IPS-NIHi7 (cell line): ENCODE data around the gene PCDHA11.
"Not testable (repeated sequence)": the region's sequence is repeated elsewhere in the genome, so short reads cannot be mapped to it uniquely, and the experiment has no call there.

Experiments
- DNase-seq: peaks from one replicate; pipeline ENCODE4 v3.0.0; 2012; ENCODE audit warnings: mixed read lengths; ENCODE audit errors: extremely low spot score

PCDHA11 gene

DNA sequence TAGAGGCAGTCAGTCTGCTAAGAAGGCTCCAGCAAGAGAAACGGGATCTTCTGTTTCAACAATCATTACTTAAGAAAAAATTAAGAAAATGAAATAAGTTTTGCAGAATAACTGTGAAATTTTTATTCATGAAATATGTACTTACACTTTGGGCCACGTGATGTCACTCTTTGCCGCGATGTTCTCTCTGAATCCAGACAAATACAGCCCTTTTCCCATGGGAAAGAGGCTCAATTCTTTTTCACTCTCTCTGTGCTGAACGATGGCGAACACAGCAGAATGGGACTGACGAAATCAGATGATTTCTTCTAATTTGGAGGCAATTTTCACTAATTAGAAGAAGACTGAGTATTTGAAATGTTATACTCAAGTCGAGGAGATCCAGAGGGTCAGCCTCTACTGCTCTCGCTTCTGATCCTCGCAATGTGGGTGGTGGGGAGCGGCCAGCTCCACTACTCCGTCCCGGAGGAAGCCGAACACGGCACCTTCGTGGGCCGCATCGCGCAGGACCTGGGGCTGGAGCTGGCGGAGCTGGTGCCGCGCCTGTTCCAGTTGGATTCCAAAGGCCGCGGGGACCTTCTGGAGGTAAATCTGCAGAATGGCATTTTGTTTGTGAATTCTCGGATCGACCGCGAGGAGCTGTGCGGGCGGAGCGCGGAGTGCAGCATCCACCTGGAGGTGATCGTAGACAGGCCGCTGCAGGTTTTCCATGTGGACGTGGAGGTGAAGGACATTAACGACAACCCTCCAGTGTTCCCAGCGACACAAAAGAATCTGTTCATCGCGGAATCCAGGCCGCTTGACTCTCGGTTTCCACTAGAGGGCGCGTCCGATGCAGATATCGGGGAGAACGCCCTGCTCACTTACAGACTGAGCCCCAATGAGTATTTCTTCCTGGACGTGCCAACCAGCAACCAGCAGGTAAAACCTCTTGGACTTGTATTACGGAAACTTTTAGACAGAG is 20.3 kb upstream of the PCDHA11 start, which contains the start of gene PCDHA9:
Gene PCDHA9 (plus strand): TSS at position 244 of the 964 bp plus-strand sequence. CDS start 114 bp downstream, at position 358.
- DNase-seq, result not testable (repeated sequence)

DNA sequence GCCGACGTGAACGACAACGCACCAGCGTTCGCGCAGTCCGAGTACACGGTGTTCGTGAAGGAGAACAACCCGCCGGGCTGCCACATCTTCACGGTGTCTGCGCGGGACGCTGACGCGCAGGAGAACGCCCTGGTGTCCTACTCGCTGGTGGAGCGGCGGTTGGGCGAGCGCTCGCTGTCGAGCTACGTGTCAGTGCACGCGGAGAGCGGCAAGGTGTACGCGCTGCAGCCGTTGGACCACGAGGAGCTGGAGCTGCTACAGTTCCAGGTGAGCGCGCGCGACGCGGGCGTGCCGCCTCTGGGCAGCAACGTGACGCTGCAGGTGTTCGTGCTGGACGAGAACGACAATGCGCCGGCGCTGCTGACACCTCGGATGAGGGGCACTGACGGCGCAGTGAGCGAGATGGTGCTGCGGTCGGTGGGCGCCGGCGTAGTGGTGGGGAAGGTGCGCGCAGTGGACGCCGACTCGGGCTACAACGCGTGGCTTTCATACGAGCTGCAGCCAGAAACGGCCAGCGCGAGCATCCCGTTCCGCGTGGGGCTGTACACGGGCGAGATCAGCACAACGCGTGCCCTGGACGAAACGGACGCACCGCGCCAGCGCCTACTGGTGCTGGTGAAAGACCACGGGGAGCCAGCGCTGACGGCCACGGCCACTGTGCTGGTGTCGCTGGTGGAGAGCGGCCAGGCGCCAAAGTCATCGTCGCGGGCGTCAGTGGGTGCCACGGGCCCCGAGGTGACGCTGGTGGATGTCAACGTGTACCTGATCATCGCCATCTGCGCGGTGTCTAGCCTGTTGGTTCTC is 18.7 kb upstream of the PCDHA11 start:
- not testable (repeated sequence) for DNase-seq

DNA sequence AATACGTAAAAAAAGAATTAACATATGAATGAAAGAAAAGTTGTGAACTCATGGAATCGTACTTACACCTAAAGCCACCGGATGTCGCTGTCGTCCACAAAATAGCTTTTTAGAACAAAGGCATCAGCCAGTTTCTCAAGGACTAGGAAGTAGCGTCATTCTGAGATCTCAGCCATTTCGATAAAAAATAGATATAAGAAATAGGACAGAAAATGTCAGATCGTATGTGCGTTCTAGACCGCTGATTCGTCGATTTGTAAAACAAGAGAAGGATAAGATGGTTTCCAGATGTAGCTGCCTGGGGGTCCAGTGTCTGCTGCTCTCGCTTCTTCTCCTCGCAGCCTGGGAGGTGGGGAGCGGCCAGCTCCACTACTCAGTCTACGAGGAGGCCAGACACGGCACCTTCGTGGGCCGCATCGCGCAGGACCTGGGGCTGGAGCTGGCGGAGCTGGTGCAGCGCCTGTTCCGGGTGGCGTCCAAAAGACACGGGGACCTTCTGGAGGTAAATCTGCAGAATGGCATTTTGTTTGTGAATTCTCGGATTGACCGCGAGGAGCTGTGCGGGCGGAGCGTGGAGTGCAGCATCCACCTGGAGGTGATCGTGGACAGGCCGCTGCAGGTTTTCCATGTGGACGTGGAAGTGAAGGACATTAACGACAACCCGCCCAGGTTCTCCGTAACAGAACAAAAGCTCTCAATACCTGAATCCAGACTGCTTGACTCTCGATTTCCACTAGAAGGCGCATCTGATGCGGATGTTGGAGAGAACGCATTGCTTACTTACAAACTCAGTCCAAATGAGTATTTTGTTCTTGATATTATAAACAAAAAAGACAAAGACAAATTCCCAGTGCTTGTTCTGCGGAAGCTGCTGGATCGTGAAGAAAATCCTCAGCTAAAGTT is 12.7 kb upstream of the PCDHA11 start, which contains the start of gene PCDHA10:
Gene PCDHA10 (plus strand): TSS at position 126 of the 903 bp plus-strand sequence. CDS start 152 bp downstream, at position 278.
- DNase-seq, result peak; percentile 54

DNA sequence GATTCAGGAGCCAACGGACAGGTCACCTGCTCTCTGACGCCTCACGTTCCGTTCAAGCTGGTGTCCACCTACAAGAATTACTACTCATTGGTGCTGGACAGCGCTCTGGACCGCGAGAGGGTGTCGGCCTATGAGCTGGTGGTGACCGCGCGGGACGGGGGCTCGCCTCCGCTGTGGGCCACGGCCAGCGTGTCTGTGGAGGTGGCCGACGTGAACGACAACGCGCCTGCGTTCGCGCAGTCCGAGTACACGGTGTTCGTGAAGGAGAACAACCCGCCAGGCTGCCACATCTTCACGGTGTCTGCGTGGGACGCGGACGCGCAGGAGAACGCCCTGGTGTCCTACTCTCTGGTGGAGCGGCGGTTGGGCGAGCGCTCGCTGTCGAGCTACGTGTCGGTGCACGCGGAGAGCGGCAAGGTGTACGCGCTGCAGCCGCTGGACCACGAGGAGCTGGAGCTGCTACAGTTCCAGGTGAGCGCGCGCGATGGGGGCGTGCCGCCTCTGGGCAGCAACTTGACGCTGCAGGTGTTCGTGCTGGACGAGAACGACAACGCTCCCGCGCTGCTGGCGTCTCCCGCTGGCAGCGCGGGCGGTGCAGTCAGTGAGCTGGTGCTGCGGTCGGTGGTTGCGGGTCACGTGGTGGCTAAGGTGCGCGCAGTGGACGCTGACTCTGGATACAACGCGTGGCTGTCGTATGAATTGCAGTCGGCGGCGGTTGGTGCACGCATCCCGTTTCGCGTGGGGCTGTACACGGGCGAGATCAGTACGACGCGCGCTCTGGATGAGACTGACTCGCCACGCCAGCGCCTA is 11.4 kb upstream of the PCDHA11 start:
- no peak for DNase-seq

DNA sequence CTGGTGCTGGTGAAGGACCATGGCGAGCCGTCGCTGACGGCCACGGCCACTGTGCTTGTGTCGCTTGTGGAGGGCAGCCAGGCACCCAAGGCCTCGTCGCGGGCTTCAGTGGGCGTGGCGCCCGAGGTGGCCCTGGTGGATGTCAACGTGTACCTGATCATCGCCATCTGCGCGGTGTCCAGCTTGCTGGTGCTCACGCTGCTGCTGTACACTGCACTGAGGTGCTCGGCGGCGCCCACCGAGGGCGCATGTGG is 10.8 kb upstream of the PCDHA11 start:
- no peak for DNase-seq

DNA sequence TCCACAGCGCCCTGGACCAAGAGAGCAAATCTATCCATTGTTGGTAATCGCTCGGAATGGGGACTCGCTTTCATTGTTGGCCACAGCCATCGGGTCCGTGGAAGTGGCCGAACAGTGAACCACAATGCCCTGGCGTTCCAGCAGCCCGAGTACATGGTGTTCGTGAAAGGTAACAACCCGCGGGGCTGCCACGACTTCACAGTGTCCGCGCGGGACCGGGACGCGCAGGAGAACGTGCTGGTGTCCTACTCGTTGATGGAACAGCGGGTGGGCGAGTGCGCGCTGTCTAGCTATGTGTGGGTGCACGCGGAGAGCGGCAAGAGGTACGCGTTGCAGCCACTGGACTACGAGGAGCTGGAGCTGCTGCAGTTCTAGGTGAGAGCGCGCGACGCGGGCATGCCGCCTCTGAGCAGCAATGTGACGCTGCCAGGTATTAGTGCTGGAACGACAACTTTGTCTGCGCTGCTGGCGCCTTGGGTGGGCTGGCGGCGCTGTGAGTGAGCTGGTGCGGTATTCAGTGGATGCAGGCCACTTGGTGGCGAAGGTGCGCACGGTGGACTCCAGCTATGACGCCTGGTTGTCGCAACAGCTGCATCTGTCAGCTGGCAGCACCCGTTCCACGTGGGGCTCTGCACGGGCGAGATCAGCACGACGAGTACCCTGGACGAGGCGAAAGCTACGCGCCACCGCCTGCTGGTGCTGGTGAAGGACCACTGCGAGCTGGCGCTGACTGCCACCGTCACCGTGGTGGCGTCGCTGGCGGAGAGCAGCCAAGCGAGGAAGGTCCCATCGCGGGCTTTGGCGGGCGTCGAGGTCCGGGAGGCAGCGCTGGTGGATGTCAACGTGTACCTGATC is 6.1 kb upstream of the PCDHA11 start:
- DNase-seq, result no peak

DNA sequence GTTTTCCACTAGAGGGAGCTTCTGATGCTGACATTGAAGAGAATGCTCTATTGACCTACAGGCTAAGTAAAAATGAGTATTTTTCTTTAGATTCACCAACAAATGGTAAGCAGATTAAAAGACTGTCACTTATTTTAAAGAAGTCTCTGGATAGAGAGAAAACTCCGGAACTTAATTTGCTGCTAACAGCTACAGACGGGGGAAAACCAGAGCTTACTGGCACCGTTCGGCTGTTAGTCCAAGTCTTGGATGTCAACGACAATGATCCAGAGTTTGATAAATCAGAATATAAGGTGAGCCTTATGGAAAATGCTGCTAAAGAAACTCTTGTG is 764 bp downstream of the PCDHA11 start:
- DNase-seq, result no peak

DNA sequence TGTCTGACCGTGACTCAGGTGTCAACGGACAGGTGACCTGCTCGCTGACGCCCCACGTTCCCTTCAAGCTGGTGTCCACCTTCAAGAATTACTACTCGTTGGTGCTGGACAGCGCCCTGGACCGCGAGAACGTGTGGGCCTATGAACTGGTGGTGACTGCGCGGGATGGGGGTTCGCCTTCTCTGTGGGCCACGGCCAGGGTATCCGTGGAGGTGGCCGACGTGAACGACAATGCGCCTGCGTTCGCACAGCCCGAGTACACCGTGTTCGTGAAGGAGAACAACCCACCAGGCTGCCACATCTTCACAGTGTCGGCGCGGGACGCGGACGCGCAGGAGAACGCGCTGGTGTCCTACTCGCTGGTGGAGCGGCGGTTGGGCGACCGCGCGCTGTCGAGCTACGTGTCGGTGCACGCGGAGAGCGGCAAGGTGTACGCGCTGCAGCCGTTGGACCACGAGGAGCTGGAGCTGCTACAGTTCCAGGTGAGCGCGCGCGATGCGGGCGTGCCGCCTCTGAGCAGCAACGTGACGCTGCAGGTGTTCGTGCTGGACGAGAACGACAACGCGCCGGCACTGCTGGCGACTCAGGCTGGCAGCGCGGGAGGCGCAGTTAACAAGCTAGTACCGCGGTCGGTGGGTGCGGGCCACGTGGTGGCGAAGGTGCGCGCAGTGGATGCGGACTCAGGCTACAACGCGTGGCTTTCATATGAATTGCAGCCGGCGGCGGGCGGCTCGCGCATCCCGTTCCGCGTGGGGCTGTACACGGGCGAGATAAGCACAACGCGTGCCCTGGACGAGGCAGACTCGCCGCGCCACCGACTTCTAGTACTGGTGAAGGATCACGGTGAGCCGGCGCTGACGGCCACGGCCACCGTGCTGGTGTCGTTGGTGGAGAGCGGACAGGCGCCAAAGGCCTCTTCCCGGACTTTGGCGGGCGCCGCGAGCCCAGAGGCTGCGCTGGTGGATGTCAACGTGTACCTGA is 1.8 kb downstream of the PCDHA11 start:
- no peak for DNase-seq

DNA sequence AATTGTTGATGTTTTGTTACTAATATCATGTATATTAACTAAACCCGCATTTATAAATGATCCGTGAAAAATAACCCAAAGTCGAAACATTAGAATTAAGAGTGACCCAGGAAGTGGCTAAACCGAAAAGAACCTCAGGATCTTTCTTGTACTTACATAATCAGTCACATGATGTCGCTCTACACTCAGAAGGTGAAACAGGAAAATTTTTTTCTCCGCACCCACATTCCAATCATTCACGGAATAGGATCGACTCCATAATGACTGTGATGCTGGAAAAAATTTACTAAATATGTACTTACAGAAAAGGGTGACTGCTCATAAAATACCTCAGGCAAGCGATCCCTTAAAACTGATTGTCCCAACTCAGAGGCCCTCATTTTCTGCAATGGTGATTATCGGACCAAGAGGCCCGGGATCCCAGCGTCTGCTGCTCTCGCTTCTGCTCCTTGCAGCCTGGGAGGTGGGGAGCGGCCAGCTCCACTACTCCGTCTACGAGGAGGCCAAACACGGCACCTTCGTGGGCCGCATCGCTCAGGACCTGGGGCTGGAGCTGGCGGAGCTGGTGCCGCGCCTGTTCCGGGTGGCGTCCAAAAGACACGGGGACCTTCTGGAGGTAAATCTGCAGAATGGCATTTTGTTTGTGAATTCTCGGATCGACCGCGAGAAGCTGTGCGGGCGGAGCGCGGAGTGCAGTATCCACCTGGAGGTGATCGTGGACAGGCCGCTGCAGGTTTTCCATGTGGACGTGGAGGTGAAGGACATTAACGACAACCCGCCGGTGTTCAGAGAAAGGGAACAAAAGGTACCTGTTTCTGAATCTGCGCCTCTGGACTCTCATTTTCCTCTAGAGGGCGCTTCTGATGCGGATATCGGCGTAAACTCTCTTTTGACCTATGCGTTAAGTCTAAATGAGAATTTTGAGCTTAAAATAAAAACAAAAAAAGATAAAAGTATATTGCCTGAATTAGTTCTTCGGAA is 6.6 kb downstream of the PCDHA11 start, which contains the start of gene PCDHA12:
Gene PCDHA12 (plus strand): TSS at position 224 of the 981 bp plus-strand sequence. CDS start 165 bp downstream, at position 389.
- DNase-seq, result peak; percentile 60

DNA sequence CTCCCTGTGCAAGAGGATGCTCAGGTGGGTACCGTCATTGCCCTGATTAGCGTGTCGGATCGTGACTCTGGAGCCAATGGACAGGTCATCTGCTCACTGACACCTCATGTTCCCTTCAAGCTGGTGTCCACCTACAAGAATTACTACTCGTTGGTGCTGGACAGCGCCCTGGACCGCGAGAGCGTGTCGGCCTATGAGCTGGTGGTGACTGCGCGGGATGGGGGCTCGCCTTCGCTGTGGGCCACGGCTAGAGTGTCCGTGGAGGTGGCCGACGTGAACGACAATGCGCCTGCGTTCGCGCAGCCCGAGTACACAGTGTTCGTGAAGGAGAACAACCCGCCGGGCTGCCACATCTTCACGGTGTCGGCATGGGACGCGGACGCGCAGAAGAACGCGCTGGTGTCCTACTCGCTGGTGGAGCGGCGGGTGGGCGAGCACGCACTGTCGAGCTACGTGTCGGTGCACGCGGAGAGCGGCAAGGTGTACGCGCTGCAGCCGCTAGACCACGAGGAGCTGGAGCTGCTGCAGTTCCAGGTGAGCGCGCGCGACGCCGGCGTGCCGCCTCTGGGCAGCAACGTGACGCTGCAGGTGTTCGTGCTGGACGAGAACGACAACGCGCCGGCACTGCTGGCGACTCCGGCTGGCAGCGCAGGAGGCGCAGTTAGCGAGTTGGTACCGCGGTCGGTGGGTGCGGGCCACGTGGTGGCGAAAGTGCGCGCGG is 7.9 kb downstream of the PCDHA11 start:
- DNase-seq, result not testable (repeated sequence)

DNA sequence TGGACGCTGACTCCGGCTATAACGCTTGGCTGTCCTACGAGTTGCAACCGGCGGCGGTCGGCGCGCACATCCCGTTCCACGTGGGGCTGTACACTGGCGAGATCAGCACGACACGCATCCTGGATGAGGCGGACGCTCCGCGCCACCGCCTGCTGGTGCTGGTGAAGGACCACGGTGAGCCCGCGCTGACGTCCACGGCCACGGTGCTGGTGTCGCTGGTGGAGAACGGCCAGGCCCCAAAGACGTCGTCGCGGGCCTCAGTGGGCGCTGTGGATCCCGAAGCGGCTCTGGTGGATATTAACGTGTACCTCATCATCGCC is 8.5 kb downstream of the PCDHA11 start:
- no peak for DNase-seq

DNA sequence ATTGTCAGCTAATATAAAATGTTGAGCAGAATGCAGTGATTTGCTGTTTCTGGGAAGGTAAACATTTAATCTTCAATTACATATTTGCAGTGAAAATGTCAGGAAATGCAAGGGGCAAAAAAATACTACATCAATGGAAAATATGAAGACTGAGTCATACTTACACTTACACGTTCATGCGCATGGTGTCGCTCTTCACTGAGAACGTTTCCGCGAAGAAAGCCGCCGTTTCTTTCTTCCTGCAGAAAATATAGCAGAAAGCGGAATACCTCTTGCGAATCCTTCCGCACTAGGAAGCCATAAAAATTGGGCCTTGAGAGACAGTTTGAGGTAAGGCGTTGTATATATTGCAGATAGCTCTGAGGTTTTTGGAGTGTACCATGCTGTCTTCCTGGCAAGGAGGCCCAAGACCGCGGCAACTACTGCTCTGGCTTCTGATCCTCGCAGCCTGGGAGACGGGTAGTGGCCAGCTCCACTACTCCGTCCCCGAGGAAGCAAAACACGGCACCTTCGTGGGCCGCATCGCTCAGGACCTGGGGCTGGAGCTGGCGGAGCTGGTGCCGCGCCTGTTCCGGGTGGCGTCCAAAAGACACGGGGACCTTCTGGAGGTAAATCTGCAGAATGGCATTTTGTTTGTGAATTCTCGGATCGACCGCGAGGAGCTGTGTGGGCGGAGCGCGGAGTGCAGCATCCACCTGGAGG is 13.3 kb downstream of the PCDHA11 start, which contains the start of gene PCDHA13:
Gene PCDHA13 (plus strand): TSS at position 236 of the 702 bp plus-strand sequence. CDS start 145 bp downstream, at position 381.
- DNase-seq, result no peak

DNA sequence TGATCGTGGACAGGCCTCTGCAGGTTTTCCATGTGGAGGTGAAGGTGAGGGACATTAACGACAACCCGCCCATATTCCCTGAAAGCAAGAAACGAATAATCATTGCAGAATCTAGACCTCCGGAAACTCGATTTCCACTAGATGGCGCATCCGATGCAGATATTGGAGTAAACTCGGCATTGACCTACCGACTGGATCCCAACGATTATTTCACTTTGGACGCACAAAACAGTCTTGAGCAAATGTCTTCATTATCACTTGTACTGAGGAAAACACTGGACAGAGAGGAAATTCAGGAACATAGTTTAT is 13.8 kb downstream of the PCDHA11 start:
- peak; percentile 67 for DNase-seq

DNA sequence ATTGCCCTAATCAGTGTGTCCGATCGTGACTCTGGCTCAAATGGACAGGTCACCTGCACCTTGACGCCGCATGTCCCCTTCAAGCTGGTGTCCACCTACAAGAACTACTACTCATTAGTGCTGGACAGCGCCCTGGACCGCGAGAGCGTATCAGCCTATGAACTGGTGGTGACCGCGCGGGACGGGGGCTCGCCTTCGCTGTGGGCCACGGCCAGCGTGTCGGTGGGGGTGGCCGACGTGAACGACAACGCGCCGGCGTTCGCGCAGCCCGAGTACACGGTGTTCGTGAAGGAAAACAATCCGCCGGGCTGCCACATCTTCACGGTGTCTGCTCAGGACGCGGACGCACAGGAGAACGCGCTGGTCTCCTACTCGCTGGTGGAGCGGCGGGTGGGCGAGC is 14.6 kb downstream of the PCDHA11 start:
- no peak for DNase-seq

DNA sequence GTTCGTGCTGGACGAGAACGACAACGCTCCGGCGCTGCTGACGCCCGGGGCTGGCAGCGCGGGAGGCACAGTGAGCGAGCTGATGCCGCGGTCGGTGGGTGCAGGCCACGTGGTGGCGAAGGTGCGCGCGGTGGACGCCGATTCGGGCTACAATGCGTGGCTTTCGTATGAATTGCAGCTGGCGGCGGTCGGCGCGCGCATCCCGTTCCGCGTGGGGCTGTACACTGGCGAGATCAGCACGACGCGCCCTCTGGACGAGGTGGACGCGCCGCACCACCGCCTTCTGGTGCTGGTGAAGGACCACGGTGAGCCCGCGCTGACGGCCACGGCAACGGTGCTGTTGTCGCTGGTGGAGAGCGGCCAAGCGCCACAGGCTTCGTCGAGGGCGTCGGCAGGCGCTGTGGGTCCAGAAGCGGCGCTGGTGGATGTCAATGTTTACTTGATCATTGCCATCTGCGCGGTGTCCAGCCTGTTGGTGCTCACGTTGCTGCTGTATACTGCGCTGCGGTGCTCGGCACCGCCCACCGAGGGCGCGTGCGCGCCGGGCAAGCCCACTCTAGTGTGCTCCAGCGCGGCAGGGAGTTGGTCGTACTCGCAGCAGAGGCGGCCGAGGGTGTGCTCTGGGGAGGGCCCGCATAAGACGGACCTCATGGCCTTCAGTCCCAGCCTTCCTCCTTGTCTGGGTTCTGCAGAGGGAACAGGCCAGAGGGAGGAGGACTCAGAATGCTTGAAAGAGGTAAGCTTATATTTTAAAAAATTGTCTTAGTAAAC is 15.4 kb downstream of the PCDHA11 start:
- DNase-seq, result no peak
